GM13977 (cell line): ENCODE measurements around the gene PLEKHN1.
"Not testable (repeated sequence)": the region's sequence is repeated elsewhere in the genome, so short reads cannot be mapped to it uniquely, and the experiment has no call there.

Source experiments
- DNase-seq: peaks from one replicate; pipeline ENCODE4 v3.0.0; 2012; ENCODE audit warnings: low spot score
- CTCF ChIP-seq: IDR thresholded peaks from 2 replicates; pipeline ENCODE4 v1.5.1; 2012; ENCODE audit warnings: mild to moderate bottlenecking, control low read depth; ENCODE audit not compliant: insufficient read depth; ENCODE audit errors: extremely low read depth, missing control alignments
- in situ Hi-C: fragments of 300-500 bp; cut with MboI; formaldehyde crosslinking; loops from one replicate; pipeline ENCODE4 v1.12.0; 2022; ENCODE audit warnings: low sequenced_read_pairs, low pct_unique_long_range_greater_than_20kb, mixed read lengths, inconsistent platforms; ENCODE audit not compliant: unreplicated experiment

Gene PLEKHN1

DNA sequence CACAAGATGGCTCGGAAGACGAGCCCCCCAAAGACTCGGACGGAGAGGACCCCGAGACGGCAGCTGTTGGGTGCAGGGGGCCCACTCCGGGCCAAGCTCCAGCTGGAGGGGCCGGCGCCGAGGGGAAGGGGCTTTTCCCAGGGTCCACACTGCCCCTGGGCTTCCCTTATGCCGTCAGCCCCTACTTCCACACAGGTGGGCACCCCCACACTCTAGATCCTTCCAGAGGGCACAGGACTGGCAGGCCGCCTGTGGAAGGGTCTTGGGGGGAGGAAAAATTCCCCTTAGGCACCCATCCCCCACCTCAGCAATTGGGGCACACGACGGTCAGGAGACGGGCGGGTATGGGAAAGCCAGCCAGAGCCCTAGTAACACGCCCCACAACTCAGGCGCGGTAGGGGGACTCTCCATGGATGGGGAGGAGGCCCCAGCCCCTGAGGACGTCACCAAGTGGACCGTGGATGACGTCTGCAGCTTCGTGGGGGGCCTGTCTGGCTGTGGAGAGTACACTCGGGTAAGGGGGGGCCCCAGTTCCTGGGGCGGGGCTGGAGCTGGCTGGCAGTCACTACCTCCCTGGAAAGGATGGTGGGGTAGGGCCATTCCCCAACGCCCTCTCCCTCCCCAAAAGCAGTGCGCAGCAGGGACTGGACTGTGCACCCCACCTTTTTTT, 23.3 kb upstream of the PLEKHN1 start:
- in situ Hi-C loops = no loop called here
- no peak for DNase-seq
- TF ChIP-seq CTCF = no peak

DNA sequence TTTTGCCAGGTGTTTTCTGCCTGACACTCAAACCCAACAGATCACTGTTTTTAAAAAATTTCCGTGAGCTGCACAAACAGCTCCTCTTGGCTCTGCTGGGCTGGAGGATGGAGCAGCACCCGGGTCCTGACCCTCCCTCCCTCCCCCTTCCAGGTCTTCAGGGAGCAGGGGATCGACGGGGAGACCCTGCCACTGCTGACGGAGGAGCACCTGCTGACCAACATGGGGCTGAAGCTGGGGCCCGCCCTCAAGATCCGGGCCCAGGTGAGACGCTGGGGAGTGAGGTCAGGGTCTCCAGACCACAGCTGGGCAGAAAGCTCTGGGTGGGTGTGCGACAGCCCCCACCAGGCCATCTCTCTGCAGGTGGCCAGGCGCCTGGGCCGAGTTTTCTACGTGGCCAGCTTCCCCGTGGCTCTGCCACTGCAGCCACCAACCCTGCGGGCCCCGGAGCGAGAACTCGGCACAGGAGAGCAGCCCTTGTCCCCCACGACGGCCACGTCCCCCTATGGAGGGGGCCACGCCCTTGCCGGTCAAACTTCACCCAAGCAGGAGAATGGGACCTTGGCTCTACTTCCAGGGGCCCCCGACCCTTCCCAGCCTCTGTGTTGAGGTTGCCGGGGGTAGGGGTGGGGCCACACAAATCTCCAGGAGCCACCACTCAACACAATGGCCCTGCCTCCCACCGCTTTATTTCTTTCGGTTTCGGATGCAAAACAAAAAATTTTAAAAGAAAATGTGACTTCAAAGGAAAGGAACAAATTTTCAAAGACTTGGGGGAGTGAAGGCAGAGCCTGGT, 22.5 kb upstream of the PLEKHN1 start:
- no peak for DNase-seq
- no peak for TF ChIP-seq CTCF

GRCh38 chr1:944341-945325, 21.6 kb upstream of the PLEKHN1 start:
- TF ChIP-seq CTCF = no peak
- in situ Hi-C loops = no loop called here
- no peak for DNase-seq

More for the DNA sequence above, 22.5 kb upstream of the PLEKHN1 start:
- in situ Hi-C loops = no loop called here

- in situ Hi-C loops = no loop called here
- no peak for TF ChIP-seq CTCF
Measured at GRCh38 chr1:945688-946556, 20.4 kb upstream of the PLEKHN1 start.

DNA sequence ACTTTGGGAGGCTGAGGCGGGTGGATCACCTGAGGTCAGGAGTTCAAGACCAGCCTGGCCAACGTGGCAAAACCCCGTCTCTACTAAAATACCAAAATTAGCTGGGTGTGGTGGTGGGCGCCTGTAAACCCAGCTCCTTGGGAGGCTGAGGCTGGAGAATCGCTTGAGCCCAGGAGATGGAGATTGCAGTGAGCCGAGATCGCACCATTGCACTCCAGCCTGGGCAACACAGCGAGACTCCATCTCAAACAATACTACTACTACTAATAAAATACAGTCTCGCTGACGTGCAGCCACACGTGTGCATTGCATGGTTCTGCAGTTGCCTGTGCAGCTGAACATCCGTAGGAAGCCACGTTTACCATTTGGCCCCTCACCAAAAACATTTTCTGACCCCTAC, 19.5 kb upstream of the PLEKHN1 start:
- in situ Hi-C loops, DNase-seq: not testable (repeated sequence)

More at GRCh38 chr1:945688-946556, 20.4 kb upstream of the PLEKHN1 start:
- no peak for DNase-seq

DNA sequence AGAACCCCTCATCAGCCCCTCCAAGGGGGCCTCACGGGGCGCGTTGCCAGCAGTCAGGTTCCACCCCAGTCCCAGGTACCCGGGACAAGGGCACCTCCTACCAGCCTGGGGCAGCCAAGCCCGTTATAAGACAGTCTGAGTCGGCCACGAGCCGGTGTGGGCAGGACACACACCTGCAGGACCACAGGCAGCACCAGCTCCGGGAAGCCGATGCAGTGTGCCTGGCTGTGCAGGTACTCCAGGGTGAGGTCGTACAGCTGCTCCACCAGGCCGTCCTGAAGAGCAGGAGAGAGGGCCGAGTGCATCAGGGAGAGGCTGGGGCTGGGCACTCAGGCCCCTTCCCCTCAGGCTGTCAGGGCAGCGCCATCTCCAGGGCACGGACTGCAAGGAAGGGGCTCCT, 18.3 kb upstream of the PLEKHN1 start:
- no peak for TF ChIP-seq CTCF
- DNase-seq = no peak
- in situ Hi-C loops = no loop called here
